H1 (cell line): ENCODE data around the gene CDS2. TPM values are rescaled to one million over a fixed set of nuclear protein-coding genes. Genes with fewer than 3 reads are reported as not detected.
"Not testable (repeated sequence)": the region's sequence is repeated elsewhere in the genome, so short reads cannot be mapped to it uniquely, and the experiment has no call there.

ENCODE experiments used
- CTCF ChIA-PET: fragments of 300-600 bp; sonication (Branson Sonifier 250); formaldehyde crosslinking; loops from one replicate; lab custom pipeline; 2021; ENCODE audit not compliant: partially characterized antibody; lab: Charles Lee
- POLR2A ChIA-PET: fragments of 300-600 bp; sonication (Branson Sonifier 250); formaldehyde crosslinking; loops from one replicate; lab custom pipeline; 2021; ENCODE audit warnings: inconsistent platforms; ENCODE audit not compliant: partially characterized antibody; lab: Charles Lee
- DNase-seq, 2 experiments: peaks; one replicate each; pipeline versions ENCODE4 v3.0.0 to v3.0.0-alpha.2; 2010 to 2022; ENCODE audit warnings: low spot score in 2 of 2, low read depth in 1 of 2, mixed read lengths in 1 of 2
- FAIRE-seq: peaks from 2 replicates; lab custom pipeline; 2011; peaks lifted over from hg19 to GRCh38; lab: Jason Lieb, UNC
- H2AFZ ChIP-seq: 2 replicates; pipeline ENCODE4 v1.8.1; 2012; ENCODE audit warnings: low read length, inconsistent platforms
- H2AK5ac ChIP-seq: 2 replicates; pipeline ENCODE4 v1.6.1; 2013; ENCODE audit warnings: low read depth, low read length
- H2BK120ac ChIP-seq: replicated peaks from 2 replicates; pipeline ENCODE3; 2013; ENCODE audit warnings: low read depth, low read length, inconsistent platforms
- H2BK12ac ChIP-seq: 2 replicates; pipeline ENCODE4 v1.6.1; 2013; ENCODE audit warnings: low read depth, low read length
- H2BK15ac ChIP-seq: 2 replicates; pipeline ENCODE4 v1.6.1; 2013; ENCODE audit warnings: low read length
- H2BK20ac ChIP-seq: 2 replicates; pipeline ENCODE4 v1.6.1; 2013; ENCODE audit warnings: low read length
- H2BK5ac ChIP-seq: 2 replicates; pipeline ENCODE4 v1.6.1; 2013; ENCODE audit warnings: low read depth, low read length
- H3K14ac ChIP-seq: 2 replicates; pipeline ENCODE4 v1.6.1; 2013; ENCODE audit warnings: inconsistent platforms; ENCODE audit not compliant: insufficient read length
- H3K18ac ChIP-seq: 2 replicates; pipeline ENCODE4 v1.6.1; 2013; ENCODE audit warnings: low read length; ENCODE audit errors: extremely low read depth
- H3K23ac ChIP-seq: 2 replicates; pipeline ENCODE4 v1.6.1; 2013; ENCODE audit warnings: inconsistent platforms; ENCODE audit not compliant: insufficient read length
- H3K23me2 ChIP-seq: 2 replicates; pipeline ENCODE4 v1.6.1; 2013; ENCODE audit warnings: low read depth, low read length
- H3K27ac ChIP-seq: 2 replicates; pipeline ENCODE4 v1.6.1; 2011; ENCODE audit warnings: low read depth, low read length, inconsistent platforms
- H3K27me3 ChIP-seq, 4 experiments: replicated peaks in 1 of 4; 1 replicate in 1 of 4; 2 replicates in 3 of 4; pipeline versions ENCODE4 v1.6.1 to v1.8.1; 2011 to 2013; ENCODE audit warnings: low read length in 3 of 4, mild to moderate bottlenecking in 3 of 4, inconsistent platforms in 2 of 4, mixed read lengths in 2 of 4, moderate library complexity in 1 of 4; ENCODE audit not compliant: control insufficient read depth in 3 of 4, insufficient read depth in 3 of 4; ENCODE audit errors: extremely low read depth in 1 of 4
- H3K36me3 ChIP-seq, 4 experiments: 2 replicates each; pipeline versions ENCODE4 v1.6.1 to v1.8.1; 2011 to 2013; ENCODE audit warnings: mild to moderate bottlenecking in 4 of 4, low read length in 3 of 4, moderate library complexity in 2 of 4, control low read depth in 1 of 4, inconsistent platforms in 1 of 4; ENCODE audit not compliant: insufficient read depth in 4 of 4, control insufficient read depth in 2 of 4
- H3K4ac ChIP-seq: replicated peaks from 2 replicates; pipeline ENCODE3; 2013; ENCODE audit warnings: low read length, low read depth, mixed read lengths, inconsistent platforms; ENCODE audit not compliant: insufficient read length
- H3K4me1 ChIP-seq, 4 experiments: replicated peaks in 1 of 4; 1 replicate in 1 of 4; 2 replicates in 3 of 4; pipeline versions ENCODE4 v1.6.1 to v1.8.1; 2011 to 2013; ENCODE audit warnings: low read length in 3 of 4, inconsistent platforms in 2 of 4, mixed read lengths in 1 of 4; ENCODE audit not compliant: insufficient read depth in 4 of 4, control insufficient read depth in 3 of 4
- H3K4me2 ChIP-seq, 2 experiments: 2 replicates each; pipeline versions ENCODE4 v1.6.1 to v1.8.1; 2011 to 2013; ENCODE audit warnings: low read depth in 2 of 2, low read length in 2 of 2, control low read depth in 1 of 2, inconsistent platforms in 1 of 2, mild to moderate bottlenecking in 1 of 2; ENCODE audit not compliant: insufficient read depth in 1 of 2
- H3K4me3 ChIP-seq, 4 experiments: fragments of 200-600, 300-600 bp in 1 of 4; sonication (generic), shearing (Covaris generic), sonication (Bioruptor Twin) in 1 of 4; 2 replicates each; pipeline versions ENCODE4 v1.5.1 to v1.8.1; 2011 to 2016; ENCODE audit warnings: low read length in 4 of 4, low read depth in 3 of 4, control low read depth in 2 of 4, inconsistent platforms in 2 of 4, mild to moderate bottlenecking in 2 of 4, mixed read lengths in 1 of 4, moderate library complexity in 1 of 4; ENCODE audit not compliant: insufficient read depth in 2 of 4; ENCODE audit errors: extremely low read depth in 1 of 4
- H3K56ac ChIP-seq: replicated peaks from 2 replicates; pipeline ENCODE3; 2013; ENCODE audit warnings: low read depth, mild to moderate bottlenecking, mixed read lengths, low read length, inconsistent platforms; ENCODE audit not compliant: insufficient read length
- H3K79me1 ChIP-seq: 2 replicates; pipeline ENCODE4 v1.6.1; 2013; ENCODE audit warnings: low read depth, low read length, control low read depth
- H3K79me2 ChIP-seq, 2 experiments: 2 replicates each; pipeline versions ENCODE4 v1.6.1 to v1.8.1; 2012 to 2013; ENCODE audit warnings: low read length in 2 of 2, mild to moderate bottlenecking in 2 of 2, inconsistent platforms in 1 of 2; ENCODE audit not compliant: insufficient read depth in 2 of 2, control insufficient read depth in 1 of 2
- H3K9ac ChIP-seq, 4 experiments: replicated peaks in 1 of 4; 1 replicate in 1 of 4; 2 replicates in 3 of 4; pipeline versions ENCODE4 v1.6.1 to v1.8.1; 2011 to 2013; ENCODE audit warnings: low read depth in 3 of 4, low read length in 3 of 4, control low read depth in 2 of 4, mild to moderate bottlenecking in 2 of 4, moderate library complexity in 2 of 4, inconsistent platforms in 1 of 4; ENCODE audit errors: extremely low read depth in 1 of 4
- H3K9me3 ChIP-seq, 2 experiments: 2 replicates each; pipeline versions ENCODE4 v1.6.1 to v1.8.1; 2012 to 2013; ENCODE audit warnings: mild to moderate bottlenecking in 2 of 2, moderate library complexity in 2 of 2, control low read depth in 1 of 2, inconsistent platforms in 1 of 2, low read depth in 1 of 2, low read length in 1 of 2, mixed read lengths in 1 of 2; ENCODE audit not compliant: insufficient read depth in 2 of 2
- H4K20me1 ChIP-seq, 2 experiments: replicated peaks in 1 of 2; 2 replicates each; pipeline versions ENCODE3 to v1.8.1; 2011 to 2013; ENCODE audit warnings: inconsistent platforms in 2 of 2, low read length in 2 of 2, mild to moderate bottlenecking in 1 of 2; ENCODE audit not compliant: insufficient read depth in 2 of 2, control insufficient read depth in 1 of 2
- H4K5ac ChIP-seq: 2 replicates; pipeline ENCODE4 v1.6.1; 2013; ENCODE audit warnings: low read length, low read depth, mixed read lengths, inconsistent platforms; ENCODE audit not compliant: insufficient read length
- H4K8ac ChIP-seq: 2 replicates; pipeline ENCODE4 v1.8.0; 2013; ENCODE audit warnings: mild to moderate bottlenecking, moderate library complexity, low read length, inconsistent platforms; ENCODE audit not compliant: insufficient read depth; ENCODE audit errors: extremely low read depth
- H4K91ac ChIP-seq: replicated peaks from 2 replicates; pipeline ENCODE3; 2013; ENCODE audit warnings: low read length, mixed read lengths, inconsistent platforms; ENCODE audit not compliant: insufficient read length
- whole genome bisulfite sequencing, 2 experiments: shearing (Covaris generic) in 1 of 2; methylation state at CpG; one replicate each; pipeline versions ENCODE4 v1.1.6 to v1.1.7; 2013 to 2015; ENCODE audit warnings: low lambda C conversion rate in 2 of 2, mixed read lengths in 2 of 2, inconsistent platforms in 1 of 2, low coverage in 1 of 2, missing lambda C conversion rate in 1 of 2; ENCODE audit not compliant: insufficient replicate concordance in 2 of 2, insufficient coverage in 1 of 2, insufficient read length in 1 of 2; ENCODE audit errors: extremely low coverage in 1 of 2, missing lambda C conversion rate in 1 of 2; 5-methylcytosine and 5-hydroxymethylcytosine counted together
- polyA plus RNA-seq, 7 experiments: library from polyadenylated mRNA; depleted of rRNA in 3 of 7; stranded (reverse) in 5 of 7; unstranded in 2 of 7; fragments of >200 nt in 5 of 7; fragments of 200-250 nt in 2 of 7; gene quantifications; 1 replicate in 5 of 7; 2 replicates in 1 of 7; 4 replicates in 1 of 7; pipeline versions ENCODE4 v1.2.1 to v1.2.3, GENCODE V29; 2011 to 2013; ENCODE audit warnings: missing spikeins in 2 of 7, mixed read lengths in 2 of 7
- total RNA-seq: library from RNA; stranded (reverse); fragmentation: NEBNext Ultra II Directional; extraction: Animal tissue kit (Norgen Biotek cat#: 25700); gene quantifications from 2 replicates; pipeline ENCODE4 v1.2.1, GENCODE V29; 2021

CDS2 gene
- total and polyA plus RNA-seq, 2 of the 8 experiments (the other 6 are each of a cell fraction or from before 2014, with no cell fraction given): 54.0 to 56.2 TPM

DNA sequence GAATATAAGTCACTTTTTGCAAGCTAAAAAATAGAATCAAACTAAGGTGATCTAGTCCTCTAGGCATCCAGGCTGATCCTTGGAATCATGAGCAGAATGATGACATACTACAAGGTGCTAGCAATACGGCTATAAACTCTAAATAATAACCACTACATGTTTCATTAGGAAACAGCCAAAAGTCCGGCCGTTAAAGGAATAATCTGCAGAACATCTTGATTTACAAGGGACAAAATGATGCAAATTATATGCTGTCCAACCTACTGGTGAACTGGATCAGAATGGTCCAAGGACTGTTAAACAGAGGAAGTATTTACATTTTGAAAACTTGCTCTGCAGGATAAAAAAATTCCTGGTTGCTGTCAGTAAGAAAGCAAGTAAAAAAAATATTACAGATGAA, 26.9 kb upstream of the CDS2 start:
- H3K27ac ChIP-seq, H3K14ac ChIP-seq, H3K9ac ChIP-seq, H3K4me1 ChIP-seq, H2BK5ac ChIP-seq, H3K9me3 ChIP-seq, H4K8ac ChIP-seq, H3K4me3 ChIP-seq, H2BK15ac ChIP-seq, H3K23me2 ChIP-seq, H2AK5ac ChIP-seq, DNase-seq, H3K4ac ChIP-seq, H2BK120ac ChIP-seq, H3K23ac ChIP-seq, H3K4me2 ChIP-seq, H4K5ac ChIP-seq, H2AFZ ChIP-seq, FAIRE-seq, H3K79me2 ChIP-seq, H4K20me1 ChIP-seq, H3K27me3 ChIP-seq, H4K91ac ChIP-seq, H2BK20ac ChIP-seq, H3K79me1 ChIP-seq, H2BK12ac ChIP-seq, POLR2A ChIA-PET, H3K18ac ChIP-seq, H3K56ac ChIP-seq: not testable (repeated sequence)
- CTCF ChIA-PET: interaction anchor here (0.7 to 3.1 kb wide), 15 partner anchors 9 to 382 kb away, joined by 3 to 19 read pairs (median 5); no protein-coding TSS in a partner anchor
- H3K36me3 ChIP-seq: peaks cover 0 to 38% (median 26%) of the 10 kb centered on the region in 4 experiments
- WGBS, 2 experiments: 91% methylated on average over 3 of the region's 3 CpGs; no CpG with 5 or more reads in 1 of the 2 experiments
